HepG2 (cell line): ENCODE results near the gene CDO1. TPM values are rescaled to one million over a fixed set of nuclear protein-coding genes. Genes with fewer than 3 reads are reported as not detected.

ENCODE experiments used
- ATAC-seq: fragments of 200-7000 bp; cut with Tn5 transposase; 3 replicates; pipeline ENCODE4 v1.9.1; 2020; ENCODE audit warnings: mild to moderate bottlenecking, moderate library complexity
- BruUV-seq: library from RNA; stranded (reverse); fragments of 400-500 nt; replicated peaks from 2 replicates; lab custom pipeline; 2021; lab: Mats Ljungman, UMichigan
- CTCF ChIA-PET: fragments of 300-600 bp; formaldehyde crosslinking; extraction: SDS; loops from one replicate; lab custom pipeline; 2021; ENCODE audit warnings: low total read pairs, inconsistent platforms, low intra/inter-chr PET ratio; lab: Yijun Ruan, JAX
- POLR2A ChIA-PET: fragments of 350-600 bp; sonication (Branson Sonifier 250); formaldehyde crosslinking; loops from one replicate; lab custom pipeline; 2020; ENCODE audit warnings: antibody characterized with exemption, inconsistent platforms; lab: Yijun Ruan, JAX
- DNase-seq: peaks from one replicate; pipeline ENCODE4 v3.0.0-alpha.2; 2015; ENCODE audit warnings: low spot score
- FAIRE-seq: peaks from 3 replicates; lab custom pipeline; 2011; peaks lifted over from hg19 to GRCh38; lab: Jason Lieb, UNC
- H2AFZ ChIP-seq: one replicate; pipeline ENCODE4 v1.6.1; 2011; ENCODE audit warnings: low read length, inconsistent platforms
- H3K27ac ChIP-seq: fragments of 300-600 bp; 3 replicates; pipeline ENCODE4 v1.8.0; 2011; ENCODE audit warnings: mixed run types, mild to moderate bottlenecking, mixed read lengths, low read length, inconsistent platforms; ENCODE audit not compliant: insufficient read depth; ENCODE audit errors: extremely low read length
- H3K27me3 ChIP-seq, 2 experiments: fragments of 200-600 bp in 1 of 2; 2 replicates in 1 of 2; 3 replicates in 1 of 2; pipeline versions ENCODE4 v1.6.0 to v1.8.0; 2011; ENCODE audit warnings: low read length in 2 of 2, mild to moderate bottlenecking in 2 of 2, moderate library complexity in 2 of 2, inconsistent platforms in 1 of 2; ENCODE audit not compliant: insufficient read depth in 2 of 2, control insufficient read depth in 1 of 2
- H3K36me3 ChIP-seq, 2 experiments: fragments of 200-600 bp in 1 of 2; replicated peaks in 1 of 2; 2 replicates in 1 of 2; 3 replicates in 1 of 2; pipeline versions ENCODE4 v1.5.1 to v1.8.0; 2011; ENCODE audit warnings: low read length in 2 of 2, inconsistent platforms in 1 of 2; ENCODE audit not compliant: insufficient read depth in 2 of 2, control insufficient read depth in 1 of 2
- H3K4me1 ChIP-seq: 2 replicates; pipeline ENCODE4 v1.5.1; 2012; ENCODE audit warnings: low read length, inconsistent platforms; ENCODE audit not compliant: insufficient read depth
- H3K4me2 ChIP-seq: 2 replicates; pipeline ENCODE4 v1.6.0; 2011; ENCODE audit warnings: low read depth, low read length, inconsistent platforms
- H3K4me3 ChIP-seq, 3 experiments: fragments of 200-600 bp in 1 of 3; sonication (generic), shearing (Covaris generic) in 1 of 3; replicated peaks in 1 of 3; 2 replicates each; pipeline ENCODE4 v1.5.1; 2011 to 2016; ENCODE audit warnings: low read length in 3 of 3, inconsistent platforms in 2 of 3, low read depth in 2 of 3, mild to moderate bottlenecking in 2 of 3, control low read depth in 1 of 3, mixed read lengths in 1 of 3; ENCODE audit not compliant: insufficient read depth in 1 of 3
- H3K79me2 ChIP-seq: one replicate; pipeline ENCODE4 v1.6.1; 2011; ENCODE audit warnings: low read length, inconsistent platforms; ENCODE audit not compliant: insufficient read depth
- H3K9ac ChIP-seq: 2 replicates; pipeline ENCODE4 v1.6.0; 2011; ENCODE audit warnings: mild to moderate bottlenecking, low read depth, low read length, inconsistent platforms; ENCODE audit not compliant: insufficient read depth
- H3K9me3 ChIP-seq: 2 replicates; pipeline ENCODE4 v1.5.1; 2012; ENCODE audit warnings: mild to moderate bottlenecking, low read length
- H4K20me1 ChIP-seq: 2 replicates; pipeline ENCODE4 v1.6.0; 2011; ENCODE audit warnings: inconsistent platforms, mild to moderate bottlenecking, low read length, moderate library complexity; ENCODE audit not compliant: insufficient read depth
- ATM ChIP-seq: fragments of 450-650 bp; IDR thresholded peaks from 2 replicates; pipeline ENCODE4 v1.7.1; 2017; ENCODE audit warnings: mild to moderate bottlenecking, borderline replicate concordance
- CBFB ChIP-seq: sonication (generic); formaldehyde crosslinking; IDR thresholded peaks from 2 replicates; pipeline ENCODE4 v1.4.0; 2020; ENCODE audit warnings: missing genetic modification reagents
- CEBPB ChIP-seq: IDR thresholded peaks from 2 replicates; pipeline ENCODE4 v1.6.1; 2011; ENCODE audit warnings: low read depth, low read length, improper control_type of control experiment, borderline replicate concordance
- NCOR1 ChIP-seq: fragments of 200-600 bp; sonication (generic); IDR thresholded peaks from 2 replicates; pipeline ENCODE4 v1.7.0; 2017; ENCODE audit warnings: antibody characterized with exemption, low read length, borderline replicate concordance
- NR0B2 ChIP-seq: sonication (generic); formaldehyde crosslinking; IDR thresholded peaks from 2 replicates; pipeline ENCODE4 v1.4.0; 2020; ENCODE audit warnings: mild to moderate bottlenecking, missing genetic modification reagents
- ZMAT5 ChIP-seq: sonication (generic); formaldehyde crosslinking; IDR thresholded peaks from 2 replicates; pipeline ENCODE4 v1.5.0; 2020; ENCODE audit warnings: mild to moderate bottlenecking, low read depth, missing genetic modification reagents, borderline replicate concordance
- ZNF841 ChIP-seq: sonication (generic); formaldehyde crosslinking; IDR thresholded peaks from 2 replicates; pipeline ENCODE4 v1.8.1; 2023; ENCODE audit warnings: missing genetic modification reagents, borderline replicate concordance
- WGBS: methylation state at CpG from one replicate; pipeline ENCODE4 v1.1.6; 2017; ENCODE audit warnings: low lambda C conversion rate; 5-methylcytosine and 5-hydroxymethylcytosine counted together
- in situ Hi-C: cut with HindIII; loops from 2 replicates; pipeline ENCODE4 v1.10.0; 2017; ENCODE audit warnings: low pct_unique_long_range_greater_than_20kb; ENCODE audit not compliant: extremely low pct_ligation_motif_present
- intact Hi-C: fragments of 100-400 bp; cut with micrococcal nuclease; formaldehyde crosslinking; loops from one replicate; pipeline ENCODE4 v1.10.0; 2022; ENCODE audit not compliant: unreplicated experiment
- polyA plus RNA-seq, 8 experiments: library from polyadenylated mRNA; depleted of rRNA in 3 of 8; stranded (reverse) in 7 of 8; unstranded in 1 of 8; fragments of >200 nt; fragmentation: Illumina TruSeq in 4 of 8; extraction: Trizol in 4 of 8; gene quantifications; 2 replicates each; pipeline versions ENCODE4 v1.2.1 to v1.2.3, GENCODE V29; 2011 to 2016; ENCODE audit warnings: low read depth in 4 of 8, missing spikeins in 1 of 8, mixed read lengths in 1 of 8; ENCODE audit not compliant: insufficient read depth in 1 of 8
- total RNA-seq, 5 experiments: library from RNA; depleted of rRNA; stranded (reverse); fragments of >200 nt; fragmentation: Illumina TruSeq; extraction: Trizol; gene quantifications; 2 replicates each; pipeline ENCODE4 v1.2.3, GENCODE V29; 2016; ENCODE audit warnings: low read depth in 1 of 5

The CDO1 gene
- total and polyA plus RNA-seq, 2 of the 13 experiments (the other 11 are each of a cell fraction or from before 2014, with no cell fraction given) = 3.2 to 4.4 TPM

- TF ChIP-seq ATM = no peak
- TF ChIP-seq ZMAT5 = no peak
- TF ChIP-seq NR0B2 (CRISPR knock-in tag) = no peak
- TF ChIP-seq CBFB (CRISPR knock-in tag) = no peak
- TF ChIP-seq NCOR1 = no peak
Measured at GRCh38 chr5:115844321-115844817, 27.9 kb upstream of the CDO1 start (continued).

- Histone ChIP-seq H3K4me3 (peak overlapping the region; percentile 77 to 98 (median 91)), H3K27ac (peak overlapping the region; percentile 60), H4K20me1 (peaks cover 7% of the 10 kb centered on the region; the same call in 1 of the 2 replicates), H3K79me2 (peaks cover 91% of the 10 kb centered on the region), H3K4me2 (peak overlapping the region; percentile 77), H3K9ac (peak overlapping the region; percentile 94)
- no TSS peak for BruUV-seq
- intact Hi-C loops = loop anchor here (5.0 kb wide), 2 partner anchors 244 to 301 kb away; partner anchors contain the start of genes COMMD10 and FEM1C
- POLR2A ChIA-PET = no interaction called here
- no peak for ATAC-seq
- TF ChIP-seq CEBPB (peak; percentile 74), ZNF841 (CRISPR knock-in tag) (no peak)
- TF ChIP-seq, all 625 proteins: peak for 1
- CTCF ChIA-PET = no interaction called here
- no peak for DNase-seq
- no peak for FAIRE-seq
- in situ Hi-C loops = loop anchor here (25.0 kb wide), 1 partner anchor 219 kb away; no protein-coding TSS in a partner anchor
- H3K9me3 ChIP-seq = no peaks in the 10 kb centered on the region
- H3K36me3 ChIP-seq = no peaks in the 10 kb centered on the region
- H2AFZ ChIP-seq = no peak overlapping the region
- peaks cover 62% of the 10 kb centered on the region for H3K4me1 ChIP-seq
- H3K27me3 ChIP-seq = no peaks in the 10 kb centered on the region; a peak in 1 of 5 replicates
- WGBS = 32% methylated on average over 6 of the region's 6 CpGs
Measured at GRCh38 chr5:115843444-115844130, 27.1 kb upstream of the CDO1 start.
